Measurements from ENCODE around the gene TIMM9.

DNA sequence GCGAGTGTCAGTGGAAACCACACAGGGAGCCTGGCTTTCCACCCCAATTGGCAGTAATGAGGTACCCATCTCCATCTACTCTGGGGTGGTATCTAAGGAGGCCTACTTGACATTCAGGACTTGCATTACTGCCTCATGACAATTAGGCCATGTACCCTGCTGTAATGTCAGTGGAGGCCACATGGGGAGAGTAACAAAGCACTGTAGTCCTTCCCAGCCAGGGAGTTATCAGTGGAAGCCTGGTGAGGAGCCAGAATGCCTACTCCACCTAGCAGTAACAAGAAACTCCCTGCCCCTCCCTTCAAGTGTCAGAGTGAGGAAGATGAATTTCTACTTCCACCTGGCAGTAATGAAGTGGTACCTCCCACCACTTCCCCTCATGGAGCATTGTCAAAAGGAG lies 12.5 kb downstream of the TIMM9 start:
- TF ChIP-seq CHD2 (IDR thresholded peaks at IDR 0.05; ENCODE audit: low read length, partially characterized antibody) (no peak), EP300 (IDR thresholded peaks at IDR 0.05; ENCODE audit: borderline replicate concordance in 1 of 2, low read depth in 1 of 2, low read length in 1 of 2) (no peak), GABPA (IDR thresholded peaks at IDR 0.05; ENCODE audit: low read depth) (no peak), RCOR1 (IDR thresholded peaks at IDR 0.05; ENCODE audit: low read length) (no peak), TAF1 (IDR thresholded peaks at IDR 0.05; ENCODE audit: borderline replicate concordance, low read depth, low read length) (no peak), JUND (IDR thresholded peaks at IDR 0.05) (no peak), POLR2AphosphoS5 (IDR thresholded peaks at IDR 0.05; ENCODE audit: low read depth, low read length) (no peak), FOXJ3 (CRISPR knock-in tag; IDR thresholded peaks at IDR 0.05) (no peak), SMC3 (IDR thresholded peaks at IDR 0.05; ENCODE audit: low read depth, low read length) (no peak), RAD21 (IDR thresholded peaks at IDR 0.05; ENCODE audit: low read length) (no peak), NFIC (IDR thresholded peaks at IDR 0.05; ENCODE audit: borderline replicate concordance) (no peak)
- TF ChIP-seq, protein P1, sequence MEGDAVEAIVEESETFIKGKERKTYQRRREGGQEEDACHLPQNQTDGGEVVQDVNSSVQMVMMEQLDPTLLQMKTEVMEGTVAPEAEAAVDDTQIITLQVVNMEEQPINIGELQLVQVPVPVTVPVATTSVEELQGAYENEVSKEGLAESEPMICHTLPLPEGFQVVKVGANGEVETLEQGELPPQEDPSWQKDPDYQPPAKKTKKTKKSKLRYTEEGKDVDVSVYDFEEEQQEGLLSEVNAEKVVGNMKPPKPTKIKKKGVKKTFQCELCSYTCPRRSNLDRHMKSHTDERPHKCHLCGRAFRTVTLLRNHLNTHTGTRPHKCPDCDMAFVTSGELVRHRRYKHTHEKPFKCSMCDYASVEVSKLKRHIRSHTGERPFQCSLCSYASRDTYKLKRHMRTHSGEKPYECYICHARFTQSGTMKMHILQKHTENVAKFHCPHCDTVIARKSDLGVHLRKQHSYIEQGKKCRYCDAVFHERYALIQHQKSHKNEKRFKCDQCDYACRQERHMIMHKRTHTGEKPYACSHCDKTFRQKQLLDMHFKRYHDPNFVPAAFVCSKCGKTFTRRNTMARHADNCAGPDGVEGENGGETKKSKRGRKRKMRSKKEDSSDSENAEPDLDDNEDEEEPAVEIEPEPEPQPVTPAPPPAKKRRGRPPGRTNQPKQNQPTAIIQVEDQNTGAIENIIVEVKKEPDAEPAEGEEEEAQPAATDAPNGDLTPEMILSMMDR (IDR thresholded peaks at IDR 0.05): no peak
- TF ChIP-seq, protein P2, sequence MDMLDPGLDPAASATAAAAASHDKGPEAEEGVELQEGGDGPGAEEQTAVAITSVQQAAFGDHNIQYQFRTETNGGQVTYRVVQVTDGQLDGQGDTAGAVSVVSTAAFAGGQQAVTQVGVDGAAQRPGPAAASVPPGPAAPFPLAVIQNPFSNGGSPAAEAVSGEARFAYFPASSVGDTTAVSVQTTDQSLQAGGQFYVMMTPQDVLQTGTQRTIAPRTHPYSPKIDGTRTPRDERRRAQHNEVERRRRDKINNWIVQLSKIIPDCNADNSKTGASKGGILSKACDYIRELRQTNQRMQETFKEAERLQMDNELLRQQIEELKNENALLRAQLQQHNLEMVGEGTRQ (IDR thresholded peaks at IDR 0.05; ENCODE audit: borderline replicate concordance, low read depth, low read length): no peak
